HG02610 (cell line): ENCODE results near the gene MRS2.
A peak's percentile ranks its signal among the peaks of the same experiment; 100 is the strongest.
"Not testable (repeated sequence)": the region's sequence is repeated elsewhere in the genome, so short reads cannot be mapped to it uniquely, and the experiment has no call there.

ENCODE experiments used
- ATAC-seq: cut with Tn5 transposase; IDR thresholded peaks from one replicate; pipeline ENCODE4 v1.9.1; 2021; ENCODE audit warnings: mild to moderate bottlenecking, moderate library complexity; ENCODE audit not compliant: unreplicated experiment

The MRS2 gene, protein sequence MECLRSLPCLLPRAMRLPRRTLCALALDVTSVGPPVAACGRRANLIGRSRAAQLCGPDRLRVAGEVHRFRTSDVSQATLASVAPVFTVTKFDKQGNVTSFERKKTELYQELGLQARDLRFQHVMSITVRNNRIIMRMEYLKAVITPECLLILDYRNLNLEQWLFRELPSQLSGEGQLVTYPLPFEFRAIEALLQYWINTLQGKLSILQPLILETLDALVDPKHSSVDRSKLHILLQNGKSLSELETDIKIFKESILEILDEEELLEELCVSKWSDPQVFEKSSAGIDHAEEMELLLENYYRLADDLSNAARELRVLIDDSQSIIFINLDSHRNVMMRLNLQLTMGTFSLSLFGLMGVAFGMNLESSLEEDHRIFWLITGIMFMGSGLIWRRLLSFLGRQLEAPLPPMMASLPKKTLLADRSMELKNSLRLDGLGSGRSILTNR

DNA sequence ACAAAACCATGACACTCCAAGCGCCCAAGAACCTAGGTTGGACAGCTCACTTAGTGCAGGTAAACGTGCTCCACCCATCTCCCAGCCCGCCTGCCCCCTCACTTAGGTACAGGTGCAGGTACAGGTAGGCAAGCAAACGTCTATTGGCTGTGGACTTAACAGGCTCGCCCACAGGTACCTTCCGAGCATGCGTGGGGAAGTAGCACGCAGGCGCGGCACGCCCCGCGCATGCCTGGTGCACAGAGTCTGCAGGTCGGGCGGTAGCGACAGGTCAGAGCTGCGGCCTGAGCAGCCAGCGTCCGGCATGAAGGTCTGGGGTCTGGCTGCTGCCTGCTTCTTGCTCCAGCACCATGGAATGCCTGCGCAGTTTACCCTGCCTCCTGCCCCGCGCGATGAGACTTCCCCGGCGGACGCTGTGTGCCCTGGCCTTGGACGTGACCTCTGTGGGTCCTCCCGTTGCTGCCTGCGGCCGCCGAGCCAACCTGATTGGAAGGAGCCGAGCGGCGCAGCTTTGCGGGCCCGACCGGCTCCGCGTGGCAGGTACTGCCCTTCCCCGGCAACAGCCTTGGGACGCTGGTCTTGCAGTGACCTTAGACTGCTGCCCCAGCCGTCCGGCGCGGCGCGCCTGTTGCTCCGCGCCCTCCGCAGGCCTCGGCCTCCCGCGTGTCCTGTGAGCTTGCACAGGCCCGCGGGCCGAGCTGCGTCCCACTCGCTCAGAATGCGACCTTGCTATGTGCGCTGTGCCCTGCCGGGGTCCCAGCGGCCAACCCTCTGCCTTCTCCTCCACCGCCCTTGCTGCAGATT lies at the start of gene MRS2:
TSS of gene MRS2 (plus strand) at position 240 of the 804 bp plus-strand sequence. CDS start at position 351, 111 bp downstream.
- peak; percentile 97 for ATAC-seq

DNA sequence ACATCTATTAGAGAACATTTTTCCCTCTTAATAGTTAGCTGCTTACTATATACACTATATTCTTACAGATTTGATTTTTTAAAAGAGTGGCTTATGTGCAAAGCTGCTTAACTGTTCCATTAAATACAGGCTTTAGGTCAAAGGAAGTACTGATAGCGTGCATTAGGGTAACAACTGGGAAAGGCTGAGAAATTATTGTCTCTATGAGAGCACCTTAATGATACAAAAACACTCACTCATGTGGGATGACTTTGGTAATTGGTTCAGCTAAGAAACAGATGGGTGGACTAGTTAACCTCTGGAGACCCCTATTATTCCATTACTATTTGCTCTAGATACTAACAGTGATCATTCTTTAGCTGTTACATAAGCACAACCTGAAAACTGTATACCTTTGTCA lies 48.9 kb upstream of the MRS2 start:
- no peak for ATAC-seq

DNA sequence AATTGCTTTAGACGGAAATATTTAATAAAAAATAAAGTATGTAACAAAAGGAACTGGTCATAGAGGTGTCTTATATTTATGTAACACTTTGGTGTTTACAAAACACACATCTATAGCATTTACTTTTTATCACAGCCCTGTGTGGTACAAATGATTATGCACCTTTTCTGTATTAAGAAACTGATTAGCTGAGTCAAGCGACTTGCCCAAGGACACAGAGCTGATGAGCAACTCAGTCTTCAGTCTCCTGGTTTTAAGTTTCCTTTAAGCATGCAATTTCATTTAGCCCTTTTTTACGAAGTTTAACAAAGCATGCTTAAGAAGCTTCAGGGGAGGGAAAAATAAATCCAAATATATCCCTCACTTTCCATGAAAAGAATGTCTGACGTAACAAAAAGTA lies 47.3 kb upstream of the MRS2 start:
- ATAC-seq = no peak

DNA sequence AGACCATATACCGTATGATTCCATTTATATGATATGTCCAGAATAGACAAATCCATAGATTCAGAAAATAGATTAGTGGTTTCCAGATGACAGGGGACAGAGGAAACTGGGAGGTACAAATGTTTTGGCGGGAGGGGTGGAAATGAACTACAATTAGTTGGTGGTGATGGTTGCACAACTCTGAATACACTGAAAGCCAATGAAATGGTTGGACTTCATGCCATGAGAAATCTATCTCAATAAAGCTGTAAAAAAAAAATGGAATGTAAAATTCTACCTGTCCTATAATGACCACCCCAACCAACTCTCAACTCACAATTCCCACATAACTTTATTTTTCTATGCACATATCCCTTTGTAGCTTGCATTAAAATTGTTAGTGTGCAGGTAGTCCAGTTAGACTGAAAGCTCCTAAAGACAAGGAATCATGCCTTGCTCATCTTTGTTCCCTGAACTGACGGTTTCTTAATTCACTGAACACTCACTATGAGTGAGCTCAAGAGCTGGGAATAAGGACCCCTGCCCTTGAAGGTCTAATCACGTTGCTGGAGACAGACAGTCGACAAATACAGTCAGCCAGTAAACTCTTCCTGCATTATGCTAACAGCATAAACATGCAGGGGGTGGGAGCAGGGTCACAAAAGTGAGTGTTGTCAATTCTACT lies 46.3 kb upstream of the MRS2 start:
- no peak for ATAC-seq

DNA sequence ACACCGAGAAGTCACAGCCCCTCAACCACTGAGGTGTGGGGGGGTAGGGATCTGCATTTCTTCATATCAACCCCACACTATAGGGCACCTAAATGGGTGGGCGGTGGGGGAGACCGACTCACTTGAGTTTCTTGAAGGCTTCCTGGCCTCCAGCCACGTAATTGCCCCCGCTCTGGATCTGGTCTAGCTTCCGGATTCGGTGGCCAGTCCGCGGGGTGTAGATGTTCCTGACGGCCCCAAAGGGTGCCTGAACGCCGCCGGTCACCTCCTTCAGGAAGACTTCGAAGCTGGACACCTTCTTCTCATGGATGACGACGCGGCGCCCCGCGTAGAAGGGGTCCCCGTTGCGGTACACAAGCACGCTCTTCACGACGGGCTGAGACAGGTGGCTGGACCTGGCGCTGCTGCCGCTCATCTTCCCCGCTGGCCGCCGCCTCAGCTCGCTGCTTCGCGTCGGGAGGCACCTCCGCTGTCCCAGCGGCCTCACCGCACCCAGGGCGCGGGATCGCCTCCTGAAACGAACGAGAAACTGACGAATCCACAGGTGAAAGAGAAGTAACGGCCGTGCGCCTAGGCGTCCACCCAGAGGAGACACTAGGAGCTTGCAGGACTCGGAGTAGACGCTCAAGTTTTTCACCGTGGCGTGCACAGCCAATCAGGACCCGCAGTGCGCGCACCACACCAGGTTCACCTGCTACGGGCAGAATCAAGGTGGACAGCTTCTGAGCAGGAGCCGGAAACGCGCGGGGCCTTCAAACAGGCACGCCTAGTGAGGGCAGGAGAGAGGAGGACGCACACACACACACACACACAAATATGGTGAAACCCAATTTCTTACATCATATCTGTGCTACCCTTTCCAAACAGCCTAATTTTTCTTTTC lies 45.2 kb upstream of the MRS2 start, which contains the start of gene DCDC2:
TSS of gene DCDC2 (minus strand) at position 724 of the 883 bp plus-strand sequence. CDS start at position 415, 309 bp downstream.
- no peak for ATAC-seq

DNA sequence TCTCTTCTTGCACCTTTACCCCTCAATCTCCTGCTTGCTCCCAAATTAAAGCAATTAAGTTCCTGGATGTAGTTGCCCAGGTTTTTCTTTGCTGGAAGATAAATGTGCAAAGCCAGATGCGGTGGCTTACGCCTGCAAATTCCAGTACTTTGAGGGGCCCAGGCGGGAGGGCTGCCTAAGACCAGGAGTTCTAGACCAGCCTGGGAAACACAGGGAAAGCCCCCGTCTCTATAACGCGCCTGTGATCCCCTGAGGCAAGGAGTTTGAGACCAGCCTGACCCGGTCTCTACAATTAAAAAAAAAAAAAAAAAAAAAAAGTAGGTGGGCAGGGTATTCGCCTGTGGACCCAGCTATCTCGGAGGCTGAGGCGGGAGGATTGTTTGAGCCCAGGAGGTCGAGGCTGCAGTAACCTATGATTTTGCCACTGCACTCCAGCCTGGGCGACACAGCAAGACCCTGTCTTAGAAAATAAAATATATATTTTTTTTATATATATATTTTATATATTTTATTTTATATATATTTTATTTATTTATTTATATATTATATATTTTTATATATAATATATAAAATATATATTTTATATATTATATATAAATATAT lies 44.4 kb upstream of the MRS2 start:
- no peak for ATAC-seq

DNA sequence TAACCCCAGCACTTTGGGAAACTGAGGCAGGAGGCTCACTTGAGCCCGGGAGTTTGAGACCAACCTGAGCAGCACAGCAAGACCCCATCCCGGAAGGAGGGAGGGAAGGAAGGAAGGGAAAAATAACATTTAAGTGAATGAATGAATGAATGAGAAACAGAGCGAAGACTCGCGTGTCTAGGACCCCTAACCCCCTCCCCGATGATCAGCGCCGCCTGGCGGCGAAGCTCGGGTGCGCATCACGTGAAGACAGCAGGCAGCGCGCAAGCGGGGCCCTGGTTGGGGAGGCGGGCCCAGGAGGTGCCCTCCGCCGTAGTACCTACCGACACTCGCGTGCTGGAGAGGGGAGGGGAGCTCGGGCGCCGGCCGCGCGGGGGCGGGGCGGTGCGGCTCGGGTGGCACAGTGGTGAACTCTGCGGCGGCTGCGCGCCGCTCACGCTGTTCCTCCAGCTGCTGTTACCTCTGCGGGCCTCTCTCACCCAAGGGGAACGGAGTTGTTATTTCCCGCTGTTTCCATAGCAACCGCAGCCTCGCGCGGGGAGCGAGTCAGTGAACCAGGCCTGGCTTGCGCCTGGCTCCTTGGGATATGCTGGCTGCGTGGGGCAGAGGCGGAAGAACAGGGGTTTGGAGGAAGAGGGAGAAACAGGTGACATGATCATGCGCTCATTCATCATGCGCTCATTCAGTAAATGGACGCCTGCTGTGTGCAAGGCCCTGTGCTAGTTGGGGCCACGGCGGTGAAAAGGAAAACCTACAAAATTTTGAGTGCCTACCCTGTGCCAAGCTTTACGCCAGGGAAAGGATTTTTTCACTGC lies 42.9 kb upstream of the MRS2 start:
- ATAC-seq = peak; percentile 81

DNA sequence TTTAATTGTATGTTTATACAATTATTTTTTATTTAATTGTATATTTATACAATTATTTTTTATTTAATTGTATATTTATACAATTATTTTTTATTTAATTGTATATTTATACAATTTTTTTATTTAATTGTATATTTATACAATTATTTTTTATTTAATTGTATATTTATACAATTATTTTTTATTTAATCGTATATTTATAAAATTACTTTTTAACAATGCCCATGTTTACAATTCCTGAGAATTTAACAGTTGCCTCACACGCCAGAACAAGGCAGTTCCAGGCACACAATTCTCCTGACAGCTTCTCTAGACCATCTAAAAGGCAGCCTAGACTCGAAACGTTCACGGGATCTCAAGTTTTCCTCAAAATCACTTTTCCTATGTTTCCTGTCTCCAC lies 40.4 kb upstream of the MRS2 start:
- ATAC-seq = not testable (repeated sequence)

DNA sequence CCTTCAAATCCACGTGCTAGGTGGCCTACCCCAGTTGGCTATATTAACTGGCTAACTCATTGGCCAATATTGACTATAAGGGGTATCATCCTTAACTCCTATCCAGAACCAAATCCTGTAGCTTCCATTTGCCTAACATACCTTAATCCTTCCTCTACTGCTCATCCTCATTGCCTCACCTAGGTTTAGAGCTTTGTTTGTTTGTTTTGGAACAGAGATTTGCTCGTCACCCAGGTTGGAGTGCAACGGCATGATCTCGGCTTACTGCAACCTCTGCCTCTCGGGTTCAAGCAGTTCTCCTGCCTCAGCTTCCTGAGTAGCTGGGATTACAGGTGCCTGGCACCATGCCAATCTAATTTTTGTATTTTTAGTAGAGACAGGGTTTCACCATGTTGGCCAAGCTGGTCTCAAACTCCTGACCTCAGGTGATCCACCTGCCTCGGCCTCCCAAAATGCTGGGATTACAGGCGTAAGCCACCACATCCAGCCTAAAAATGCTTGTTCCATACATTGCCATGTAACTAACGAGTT lies 37.6 kb upstream of the MRS2 start:
- not testable (repeated sequence) for ATAC-seq

DNA sequence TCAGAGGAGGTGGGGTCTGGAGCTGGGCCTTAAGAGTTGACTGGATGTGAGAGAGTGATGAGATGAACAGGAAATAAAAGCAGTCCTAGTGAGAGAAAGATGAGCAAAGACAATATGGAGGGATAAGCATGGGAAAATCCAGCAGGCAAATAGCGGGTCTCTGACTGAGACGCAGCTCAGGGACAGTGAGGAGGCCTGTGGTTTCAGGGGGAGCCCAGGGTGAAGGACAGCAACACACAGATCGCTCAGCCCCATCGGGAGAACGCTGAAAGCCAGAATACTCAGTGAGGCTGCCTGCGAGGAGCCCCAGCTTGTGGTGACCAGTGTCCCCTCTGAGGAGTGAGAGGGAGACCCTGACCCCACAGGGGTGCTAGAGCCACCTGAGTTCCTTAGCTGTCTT lies 28.1 kb upstream of the MRS2 start:
- ATAC-seq = no peak

DNA sequence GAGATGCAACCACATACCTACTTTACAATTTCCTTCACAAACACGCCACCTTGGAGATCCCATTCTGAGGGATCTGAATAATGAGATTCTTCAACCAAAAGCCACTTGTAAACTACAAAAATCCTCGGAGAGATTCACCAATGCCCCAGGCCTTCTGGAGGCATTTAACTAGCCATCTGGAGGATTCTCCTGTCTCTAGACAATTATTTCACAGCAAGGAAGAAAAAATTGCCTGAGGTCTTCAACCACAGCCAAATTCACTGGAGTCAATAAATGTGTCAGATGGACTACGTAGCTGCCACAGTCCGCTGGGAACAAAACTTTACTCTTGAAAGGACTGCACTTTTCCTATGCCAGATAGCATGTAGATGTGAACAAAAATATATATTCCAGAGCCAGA lies 25.9 kb upstream of the MRS2 start:
- ATAC-seq = no peak

DNA sequence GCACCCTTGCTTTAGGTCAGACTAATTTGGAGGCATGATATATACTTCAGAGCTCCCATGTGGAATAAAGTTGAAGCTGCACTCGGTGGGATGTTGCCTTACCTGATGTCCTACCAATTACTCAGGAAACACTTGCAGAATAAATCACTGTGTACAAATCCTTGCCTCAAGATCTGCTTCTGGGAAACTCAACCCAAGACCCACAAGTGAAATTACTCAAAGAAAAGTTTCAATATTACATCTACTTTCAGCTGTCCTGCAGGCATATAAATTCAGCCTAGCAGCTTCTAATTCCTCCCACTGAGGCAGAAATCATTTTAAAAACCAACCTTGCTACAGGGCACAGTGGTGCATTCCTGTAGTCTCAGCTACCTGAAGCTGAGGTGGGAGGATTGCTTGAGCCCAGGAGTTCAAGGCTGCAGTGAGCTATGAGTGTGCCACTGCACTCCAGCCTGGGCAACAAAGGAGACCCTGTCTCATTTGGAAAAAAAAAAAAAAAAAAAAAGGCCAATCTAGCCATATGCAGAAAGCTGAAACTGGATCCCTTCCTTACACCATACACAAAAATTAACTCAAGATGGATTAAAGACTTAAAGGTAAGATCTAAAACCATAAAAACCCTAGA lies 24.2 kb upstream of the MRS2 start:
- peak; percentile 71 for ATAC-seq

DNA sequence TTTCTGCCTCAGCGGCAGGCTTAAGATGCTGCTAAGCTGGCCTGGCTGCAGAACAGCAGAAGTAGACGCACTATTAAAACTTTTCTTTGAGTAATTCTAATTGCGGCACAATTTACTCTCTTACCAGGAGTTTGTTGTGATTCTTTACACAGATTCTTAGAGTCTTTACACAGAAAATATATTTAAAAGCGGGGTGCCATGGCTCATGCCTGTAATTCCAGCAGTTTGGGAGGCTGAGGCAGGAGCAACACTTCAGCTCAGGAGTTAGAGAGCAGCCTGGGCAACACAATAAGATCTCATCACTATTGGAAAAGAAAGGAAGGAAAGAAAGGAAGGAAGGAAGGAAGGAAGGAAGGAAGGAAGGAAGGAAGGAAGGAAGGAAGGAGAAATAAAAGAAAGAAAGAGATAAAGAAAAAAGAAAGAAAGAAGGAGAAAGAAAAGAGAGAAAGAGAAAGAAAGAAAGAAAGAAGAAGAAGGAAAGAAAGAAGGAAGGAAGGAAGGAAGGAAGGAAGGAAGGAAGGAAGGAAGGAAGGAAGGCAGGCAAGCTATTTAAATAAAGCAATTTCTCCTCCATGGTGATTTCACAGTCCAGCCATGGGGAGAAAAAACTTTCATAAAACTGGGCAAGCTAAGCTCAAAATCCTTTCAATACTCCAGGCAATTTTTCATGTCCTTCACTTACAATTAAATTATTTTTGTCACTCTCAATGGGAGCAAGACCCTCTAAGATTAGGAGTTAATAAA lies 21.1 kb upstream of the MRS2 start:
- no peak for ATAC-seq

DNA sequence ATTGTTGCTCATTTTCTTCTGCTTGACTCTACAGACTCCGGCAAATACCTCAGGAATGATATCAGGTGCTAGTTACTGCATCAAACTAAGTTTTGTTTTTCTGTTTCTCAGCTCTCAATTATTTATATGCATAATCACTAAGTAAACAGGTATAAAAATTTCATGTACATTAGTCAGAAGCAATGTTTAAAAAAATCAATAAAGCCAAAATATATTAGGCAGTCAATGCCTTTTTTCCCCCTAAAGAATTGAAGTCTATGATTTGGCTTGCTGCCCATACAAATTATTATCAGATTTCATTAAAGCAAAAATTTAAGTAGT lies 20.6 kb upstream of the MRS2 start:
- ATAC-seq = no peak

DNA sequence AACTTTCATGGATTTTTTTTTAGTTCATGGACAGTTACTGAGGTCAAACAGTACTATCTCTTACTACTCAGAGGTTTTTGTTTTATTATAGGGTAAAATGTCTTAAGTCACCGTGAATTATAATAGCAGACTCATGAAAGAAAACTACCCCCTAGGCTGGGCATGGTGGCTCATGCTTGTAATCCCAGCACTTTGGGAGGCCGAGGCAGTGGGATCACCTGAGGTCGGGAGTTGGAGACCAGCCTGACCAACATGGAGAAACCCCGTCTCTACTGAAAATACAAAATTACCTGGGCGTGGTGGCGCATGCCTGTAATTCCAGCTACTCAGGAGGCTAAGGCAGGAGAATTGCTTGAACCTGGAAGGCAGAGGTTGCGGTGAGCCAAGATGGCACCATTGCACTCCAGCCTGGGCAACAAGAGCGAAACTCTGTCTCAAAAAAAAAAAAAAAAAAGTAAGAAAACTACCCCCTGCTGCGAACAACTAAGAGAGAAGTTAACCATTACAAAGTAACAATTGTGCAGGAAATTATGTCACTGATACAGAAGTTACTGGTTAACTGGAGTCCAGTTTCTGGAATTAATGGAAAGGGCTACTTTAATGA lies 19.7 kb upstream of the MRS2 start:
- ATAC-seq = not testable (repeated sequence)

DNA sequence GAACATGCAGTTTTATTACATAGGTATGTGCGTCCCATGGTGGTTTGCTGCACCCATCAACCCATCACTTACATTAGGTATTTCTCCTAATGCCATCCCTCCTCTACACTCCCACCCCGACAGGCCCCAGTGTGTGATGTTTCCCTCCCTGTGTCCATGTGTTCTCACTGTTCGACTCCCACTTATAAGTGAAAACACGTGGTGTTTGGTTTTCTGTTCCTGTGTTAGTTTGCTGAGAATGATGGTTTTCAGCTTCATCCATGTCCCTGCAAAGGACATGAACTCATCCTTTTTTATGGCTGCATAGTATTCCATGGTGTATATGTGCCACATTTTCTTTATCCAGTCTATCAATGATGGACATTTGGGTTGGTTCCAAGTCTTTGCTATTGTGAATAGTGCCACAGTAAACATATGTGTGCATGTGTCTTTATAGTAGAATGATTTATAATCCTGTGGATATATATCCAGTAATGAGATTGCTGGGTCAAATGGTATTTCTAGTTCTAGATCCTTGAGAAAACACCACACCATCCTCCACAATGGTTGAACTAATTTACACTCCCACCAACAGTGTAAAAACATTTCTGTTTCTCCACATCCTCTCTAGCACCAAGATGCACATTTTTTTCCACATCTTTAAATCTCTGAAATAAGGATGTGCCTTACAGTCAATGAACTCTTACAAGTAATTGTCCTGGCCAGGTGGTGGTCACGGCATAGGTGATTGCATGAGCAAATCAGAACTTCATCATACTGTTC lies 18.2 kb upstream of the MRS2 start:
- not testable (repeated sequence) for ATAC-seq
